IMR-90 (cell line): ENCODE data around the gene ZACN. TPM values are rescaled to one million over a fixed set of nuclear protein-coding genes. Genes with fewer than 3 reads are reported as not detected.
"Not testable (repeated sequence)": the region's sequence is repeated elsewhere in the genome, so short reads cannot be mapped to it uniquely, and the experiment has no call there.

Experiments used
- ATAC-seq: fragments of 200-7000 bp; cut with Tn5 transposase; 2 replicates; pipeline ENCODE4 v1.9.1; 2020; ENCODE audit warnings: low read depth, mild to moderate bottlenecking, moderate library complexity
- BruUV-seq: library from RNA; stranded (reverse); fragments of 400-500 nt; replicated peaks from 2 replicates; lab custom pipeline; 2021; lab: Mats Ljungman, UMichigan
- CTCF ChIA-PET: fragments of 300-600 bp; formaldehyde crosslinking; extraction: SDS; loops from one replicate; lab custom pipeline; 2021; ENCODE audit warnings: antibody characterized with exemption; lab: Yijun Ruan, JAX
- POLR2A ChIA-PET: fragments of 300-600 bp; sonication (Branson Sonifier 250); formaldehyde crosslinking; loops from one replicate; lab custom pipeline; 2022; ENCODE audit warnings: antibody characterized with exemption; ENCODE audit not compliant: unreplicated experiment; lab: Charles Lee
- DNase-seq: peaks from one replicate; pipeline ENCODE4 v3.0.0; 2013
- H2AFZ ChIP-seq: replicated peaks from 2 replicates; pipeline ENCODE3; 2013; ENCODE audit warnings: low read length, mild to moderate bottlenecking; ENCODE audit not compliant: poor library complexity
- H2AK5ac ChIP-seq: 2 replicates; pipeline ENCODE4 v1.6.1; 2013; ENCODE audit warnings: low read depth, low read length, inconsistent platforms
- H2AK9ac ChIP-seq: replicated peaks from 2 replicates; pipeline ENCODE3; 2013; ENCODE audit warnings: mild to moderate bottlenecking, low read depth, low read length, moderate library complexity; ENCODE audit not compliant: poor library complexity
- H2BK120ac ChIP-seq: 2 replicates; pipeline ENCODE4 v1.6.1; 2013; ENCODE audit warnings: low read depth, low read length, inconsistent platforms
- H2BK15ac ChIP-seq: 3 replicates; pipeline ENCODE4 v1.6.1; 2013; ENCODE audit warnings: low read depth, low read length, inconsistent platforms
- H2BK20ac ChIP-seq: 2 replicates; pipeline ENCODE4 v1.6.1; 2013; ENCODE audit warnings: low read depth, mild to moderate bottlenecking, inconsistent platforms, low read length, moderate library complexity
- H2BK5ac ChIP-seq: 2 replicates; pipeline ENCODE4 v1.6.1; 2013; ENCODE audit warnings: mild to moderate bottlenecking, low read depth, low read length, inconsistent platforms; ENCODE audit not compliant: poor library complexity, severe bottlenecking
- H3K14ac ChIP-seq: replicated peaks from 2 replicates; pipeline ENCODE4 v1.6.1; 2013; ENCODE audit warnings: low read depth, low read length, inconsistent platforms
- H3K18ac ChIP-seq: 2 replicates; pipeline ENCODE4 v1.6.1; 2013; ENCODE audit warnings: low read depth, low read length, control low read depth
- H3K23ac ChIP-seq: 2 replicates; pipeline ENCODE4 v1.6.1; 2013; ENCODE audit warnings: low read depth, low read length, inconsistent platforms
- H3K27ac ChIP-seq: 2 replicates; pipeline ENCODE4 v1.5.1; 2013; ENCODE audit warnings: mild to moderate bottlenecking, control low read depth, low read length; ENCODE audit not compliant: insufficient read depth
- H3K27me3 ChIP-seq: 2 replicates; pipeline ENCODE4 v1.6.1; 2013; ENCODE audit warnings: low read length; ENCODE audit not compliant: control insufficient read depth, insufficient read depth
- H3K36me3 ChIP-seq: 2 replicates; pipeline ENCODE4 v1.6.1; 2013; ENCODE audit warnings: low read length, mixed read lengths; ENCODE audit not compliant: control insufficient read depth, insufficient read depth
- H3K4ac ChIP-seq: 2 replicates; pipeline ENCODE4 v1.6.1; 2013; ENCODE audit warnings: low read depth, low read length, inconsistent platforms
- H3K4me1 ChIP-seq: 2 replicates; pipeline ENCODE4 v1.6.1; 2013; ENCODE audit warnings: low read length, mixed read lengths; ENCODE audit not compliant: control insufficient read depth, insufficient read depth
- H3K4me2 ChIP-seq: 2 replicates; pipeline ENCODE4 v1.6.1; 2013; ENCODE audit warnings: low read depth, mild to moderate bottlenecking, control low read depth, low read length, moderate library complexity
- H3K4me3 ChIP-seq: 2 replicates; pipeline ENCODE4 v1.5.1; 2013; ENCODE audit warnings: low read depth, mild to moderate bottlenecking, control low read depth, low read length, moderate library complexity; ENCODE audit not compliant: insufficient read depth
- H3K56ac ChIP-seq: 2 replicates; pipeline ENCODE4 v1.6.1; 2013; ENCODE audit warnings: low read length, inconsistent platforms; ENCODE audit not compliant: insufficient read depth; ENCODE audit errors: extremely low read depth
- H3K79me1 ChIP-seq, 2 experiments: 2 replicates each; pipeline ENCODE4 v1.6.1; 2013; ENCODE audit warnings: low read length in 2 of 2, inconsistent platforms in 1 of 2, low read depth in 1 of 2
- H3K9ac ChIP-seq: 2 replicates; pipeline ENCODE4 v1.6.1; 2013; ENCODE audit warnings: low read depth, low read length, control low read depth
- H3K9me1 ChIP-seq: 2 replicates; pipeline ENCODE4 v1.6.1; 2013; ENCODE audit warnings: low read length, inconsistent platforms; ENCODE audit not compliant: insufficient read depth
- H3K9me3 ChIP-seq: 2 replicates; pipeline ENCODE4 v1.6.1; 2013; ENCODE audit warnings: low read length; ENCODE audit not compliant: control insufficient read depth, insufficient read depth
- H4K20me1 ChIP-seq: 2 replicates; pipeline ENCODE4 v1.6.1; 2013; ENCODE audit warnings: low read length, inconsistent platforms; ENCODE audit not compliant: insufficient read depth
- H4K5ac ChIP-seq: 2 replicates; pipeline ENCODE4 v1.6.1; 2013; ENCODE audit warnings: mild to moderate bottlenecking, low read depth, low read length, control low read depth
- H4K8ac ChIP-seq, 2 experiments: 2 replicates each; pipeline ENCODE4 v1.6.1; 2013; ENCODE audit warnings: low read depth in 2 of 2, low read length in 2 of 2, control low read depth in 1 of 2, inconsistent platforms in 1 of 2
- H4K91ac ChIP-seq: 2 replicates; pipeline ENCODE4 v1.6.1; 2013; ENCODE audit warnings: low read depth, low read length, inconsistent platforms; ENCODE audit not compliant: insufficient read depth
- RCOR1 ChIP-seq: IDR thresholded peaks from 2 replicates; pipeline ENCODE4 v1.6.1; 2012; ENCODE audit warnings: mild to moderate bottlenecking, low read length, improper control_type of control experiment; ENCODE audit not compliant: insufficient replicate concordance
- WGBS, 2 experiments: methylation state at CpG; one replicate each; pipeline versions ENCODE4 v1.1.5 to v1.1.7; 2013; ENCODE audit warnings: missing lambda C conversion rate in 2 of 2; ENCODE audit not compliant: insufficient read length in 1 of 2; ENCODE audit errors: extremely low coverage in 2 of 2; 5-methylcytosine and 5-hydroxymethylcytosine counted together
- dilution Hi-C: fragments of 300-500 bp; cut with HindIII; formaldehyde crosslinking; loops from one replicate; pipeline ENCODE4 v1.14.3; 2018; ENCODE audit warnings: low sequenced_read_pairs; ENCODE audit not compliant: unreplicated experiment
- in situ Hi-C: fragments of 300-500 bp; cut with MboI; formaldehyde crosslinking; loops from 3 replicates; pipeline ENCODE4 v1.14.3; 2019; ENCODE audit warnings: low sequenced_read_pairs, inconsistent platforms, mixed read lengths
- intact Hi-C: fragments of 100-400 bp; cut with micrococcal nuclease; formaldehyde crosslinking; loops from 2 replicates; pipeline ENCODE4 v1.10.0; 2022
- polyA plus RNA-seq, 3 experiments: library from polyadenylated mRNA; depleted of rRNA; stranded (reverse); fragments of >200 nt; gene quantifications; 2 replicates each; pipeline ENCODE4 v1.2.3, GENCODE V29; 2012; ENCODE audit warnings: low replicate concordance in 1 of 3
- total RNA-seq: library from RNA; depleted of rRNA; stranded (reverse); fragments of >200 nt; gene quantifications from 2 replicates; pipeline ENCODE4 v1.2.3, GENCODE V29; 2012
- TF ChIP-seq, protein P1 (sequence below): conservative IDR thresholded peaks from 2 replicates; pipeline ENCODE4 v1.5.1; 2012; ENCODE audit warnings: mild to moderate bottlenecking, low read depth, low read length, improper control_type of control experiment

ZACN gene
- total and polyA plus RNA-seq, 2 of the 4 experiments (the other 2 are of a cell fraction), result not detected

DNA sequence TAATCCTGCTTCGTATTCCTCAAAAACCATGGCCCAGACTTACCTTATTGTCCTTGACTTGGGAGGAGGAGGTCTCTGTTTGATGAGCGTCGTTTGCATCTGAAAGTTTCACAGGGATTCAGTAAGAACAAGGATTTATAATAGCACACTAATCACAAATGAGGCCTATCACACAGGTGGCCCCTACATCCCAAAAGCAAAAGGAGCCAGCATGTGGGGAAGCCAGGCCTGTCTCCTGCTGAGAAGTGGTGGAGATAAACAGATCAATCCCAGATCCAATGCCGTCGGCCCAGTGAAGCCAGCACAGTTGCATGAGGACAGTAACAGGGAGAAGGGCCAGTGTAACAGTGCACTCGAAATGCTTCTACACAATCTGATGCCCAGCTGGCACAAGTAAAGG, 38.6 kb upstream of the ZACN start:
- POLR2A ChIA-PET, result no interaction called here
- peaks cover 4% of the 10 kb centered on the region in 2 experiments; a peak in 3 of 4 replicates for H3K79me1 ChIP-seq
- no peak overlapping the region for H2BK20ac ChIP-seq
- no peak overlapping the region for H3K23ac ChIP-seq
- peaks cover 8% of the 10 kb centered on the region; the same call in 1 of the 2 replicates for H4K20me1 ChIP-seq
- ATAC-seq (no peak), DNase-seq (no peak)
- H4K5ac ChIP-seq, result no peak overlapping the region
- H2BK120ac ChIP-seq, result no peak overlapping the region
- no peak overlapping the region for H2BK15ac ChIP-seq
- no peak overlapping the region for H4K8ac ChIP-seq
- H3K27me3 ChIP-seq, result no peaks in the 10 kb centered on the region
- no peak overlapping the region for H3K18ac ChIP-seq
- H2BK5ac ChIP-seq, result no peak overlapping the region
- no peak overlapping the region for H3K56ac ChIP-seq
- no peak overlapping the region for H3K27ac ChIP-seq
- no peak overlapping the region for H3K4ac ChIP-seq
- WGBS, 2 experiments, result no CpG with 5 or more reads among the region's 6 CpGs
- no peak overlapping the region for H3K4me3 ChIP-seq
- no peak overlapping the region for H3K14ac ChIP-seq
- no peak overlapping the region for H2AFZ ChIP-seq
- no peak overlapping the region for H4K91ac ChIP-seq
- no TSS peak for BruUV-seq
- CTCF ChIA-PET, result no interaction called here
- dilution Hi-C loops, result no loop called here
- H3K36me3 ChIP-seq, result peaks cover 63% of the 10 kb centered on the region
- in situ Hi-C loops, result no loop called here
- no peak overlapping the region for H3K4me2 ChIP-seq
- intact Hi-C loops, result no loop called here
- no peak overlapping the region for H3K9ac ChIP-seq
- peaks cover 5% of the 10 kb centered on the region; the same call in 1 of the 2 replicates for H3K9me1 ChIP-seq
- H2AK5ac ChIP-seq, result no peak overlapping the region
- TF ChIP-seq, protein P1, sequence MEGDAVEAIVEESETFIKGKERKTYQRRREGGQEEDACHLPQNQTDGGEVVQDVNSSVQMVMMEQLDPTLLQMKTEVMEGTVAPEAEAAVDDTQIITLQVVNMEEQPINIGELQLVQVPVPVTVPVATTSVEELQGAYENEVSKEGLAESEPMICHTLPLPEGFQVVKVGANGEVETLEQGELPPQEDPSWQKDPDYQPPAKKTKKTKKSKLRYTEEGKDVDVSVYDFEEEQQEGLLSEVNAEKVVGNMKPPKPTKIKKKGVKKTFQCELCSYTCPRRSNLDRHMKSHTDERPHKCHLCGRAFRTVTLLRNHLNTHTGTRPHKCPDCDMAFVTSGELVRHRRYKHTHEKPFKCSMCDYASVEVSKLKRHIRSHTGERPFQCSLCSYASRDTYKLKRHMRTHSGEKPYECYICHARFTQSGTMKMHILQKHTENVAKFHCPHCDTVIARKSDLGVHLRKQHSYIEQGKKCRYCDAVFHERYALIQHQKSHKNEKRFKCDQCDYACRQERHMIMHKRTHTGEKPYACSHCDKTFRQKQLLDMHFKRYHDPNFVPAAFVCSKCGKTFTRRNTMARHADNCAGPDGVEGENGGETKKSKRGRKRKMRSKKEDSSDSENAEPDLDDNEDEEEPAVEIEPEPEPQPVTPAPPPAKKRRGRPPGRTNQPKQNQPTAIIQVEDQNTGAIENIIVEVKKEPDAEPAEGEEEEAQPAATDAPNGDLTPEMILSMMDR, result no peak
- no peak for TF ChIP-seq RCOR1
- no peaks in the 10 kb centered on the region for H3K4me1 ChIP-seq
- no peak overlapping the region for H2AK9ac ChIP-seq
- H3K9me3 ChIP-seq, result no peaks in the 10 kb centered on the region

DNA sequence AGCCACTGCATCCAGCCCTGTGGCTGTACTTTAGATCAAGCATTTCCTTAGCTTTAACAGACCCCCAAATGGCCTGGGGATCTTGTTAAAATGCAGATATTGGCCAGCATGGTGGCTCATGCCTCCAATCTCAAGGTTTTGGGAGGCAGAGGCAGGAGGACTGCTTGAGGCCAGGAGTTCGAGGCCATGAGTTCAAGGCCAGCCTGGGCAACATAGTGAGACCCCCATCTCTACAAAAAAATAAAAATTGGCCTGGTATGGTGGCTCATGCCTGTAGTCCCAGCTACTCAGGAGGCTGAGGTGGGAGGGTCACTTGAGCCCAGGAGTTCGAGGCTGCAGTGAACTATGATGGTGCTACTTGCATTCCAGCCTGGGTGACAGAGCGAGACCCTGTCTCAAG, 36.1 kb upstream of the ZACN start:
- ATAC-seq, H4K20me1 ChIP-seq, H3K23ac ChIP-seq, H3K18ac ChIP-seq, H2AFZ ChIP-seq, DNase-seq, H3K4me2 ChIP-seq, H2BK20ac ChIP-seq, H2AK5ac ChIP-seq, H3K9me3 ChIP-seq, H2BK15ac ChIP-seq, H4K91ac ChIP-seq, BruUV-seq, H3K14ac ChIP-seq, H3K4me1 ChIP-seq, H3K56ac ChIP-seq, H3K27ac ChIP-seq, H3K4me3 ChIP-seq, H2BK120ac ChIP-seq, H3K9ac ChIP-seq, H4K5ac ChIP-seq, intact Hi-C loops, dilution Hi-C loops, H3K27me3 ChIP-seq, H3K9me1 ChIP-seq, H3K4ac ChIP-seq, H2AK9ac ChIP-seq, H4K8ac ChIP-seq, in situ Hi-C loops, H2BK5ac ChIP-seq: not testable (repeated sequence)
- WGBS, 2 experiments, result 100% methylated on average over 1 of the region's 3 CpGs; no CpG with 5 or more reads in 1 of the 2 experiments
- ChIA-PET POLR2A (interaction anchor here (0.5 kb wide), 1 partner anchor 211 kb away, joined by 3 read pairs; no protein-coding TSS in a partner anchor), CTCF (interaction anchor here (1.0 kb wide), 1 partner anchor 29 kb away, joined by 3 read pairs; no protein-coding TSS in a partner anchor)
- H3K36me3 ChIP-seq, result peaks cover 80% of the 10 kb centered on the region
- H3K79me1 ChIP-seq, result peaks cover 4 to 11% of the 10 kb centered on the region in 2 experiments; a peak in 3 of 4 replicates
